ENCODE results near the gene B3GALT6. TPM values are rescaled to one million over a fixed set of nuclear protein-coding genes. Genes with fewer than 3 reads are reported as not detected.

B3GALT6 gene
- total and polyA plus RNA-seq, 2 experiments from 2014 or later: 6.5 to 52.5 TPM

DNA sequence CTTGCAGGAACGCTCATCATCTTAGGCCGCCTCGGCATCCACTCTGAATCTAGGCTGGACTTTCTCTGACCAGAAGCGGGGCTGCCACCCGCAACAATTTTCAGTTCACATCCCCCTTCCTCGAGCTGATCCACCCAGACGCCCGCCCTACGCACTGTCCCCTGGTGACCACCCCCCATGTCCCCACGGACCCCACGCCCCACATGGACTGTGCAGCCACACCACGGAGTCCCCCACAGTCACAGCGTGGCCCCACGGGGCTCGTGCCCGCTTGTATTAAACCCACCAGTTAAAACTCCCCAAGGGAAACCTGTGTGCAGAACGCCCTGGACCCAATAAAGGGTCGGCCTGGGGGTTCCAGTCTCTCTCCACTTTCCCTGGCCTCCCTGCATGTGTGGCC is 27.5 kb downstream of the B3GALT6 start:
- in situ Hi-C loops (cut with MboI): no loop called here
- peaks cover 82% of the 10 kb centered on the region for H3K79me2 ChIP-seq (ENCODE audit: insufficient read depth)
- H4K20me1 ChIP-seq (ENCODE audit: insufficient read depth): no peaks in the 10 kb centered on the region
- no peak overlapping the region for H2AFZ ChIP-seq
- TF ChIP-seq EZH2 (IDR thresholded peaks at IDR 0.05; ENCODE audit: insufficient read depth, poor library complexity, severe bottlenecking): no peak
- no peak for TF ChIP-seq EZH2phosphoT487 (IDR thresholded peaks at IDR 0.05; ENCODE audit: insufficient read depth, low read depth)
- H3K4me1 ChIP-seq (ENCODE audit: insufficient read depth): peaks cover 7% of the 10 kb centered on the region
- no peak overlapping the region for H3K4me3 ChIP-seq
- H3K9me2 ChIP-seq (ENCODE audit: insufficient read depth): no peaks in the 10 kb centered on the region
- 84 to 90% methylated on average over 10 to 18 of the region's 18 CpGs for WGBS, 2 experiments (ENCODE audit: low coverage in 1 of 2, low lambda C conversion rate in 2 of 2, missing lambda C conversion rate in 2 of 2)
- H3K27me3 ChIP-seq (replicated peaks; ENCODE audit: insufficient read depth): no peaks in the 10 kb centered on the region
- no peak overlapping the region for H3K4me2 ChIP-seq (ENCODE audit: unreplicated experiment)
- no peak for DNase-seq
- peaks cover 26% of the 10 kb centered on the region; the same call in 1 of the 2 replicates for H3K36me3 ChIP-seq (ENCODE audit: low read depth)
- H3F3A ChIP-seq (ENCODE audit: insufficient read depth): peaks cover 6% of the 10 kb centered on the region; the same call in 1 of the 2 replicates
- no peaks in the 10 kb centered on the region for H3K9me3 ChIP-seq (ENCODE audit: low read depth)
- H3K9ac ChIP-seq: no peak overlapping the region
- no peak overlapping the region for H3K27ac ChIP-seq

DNA sequence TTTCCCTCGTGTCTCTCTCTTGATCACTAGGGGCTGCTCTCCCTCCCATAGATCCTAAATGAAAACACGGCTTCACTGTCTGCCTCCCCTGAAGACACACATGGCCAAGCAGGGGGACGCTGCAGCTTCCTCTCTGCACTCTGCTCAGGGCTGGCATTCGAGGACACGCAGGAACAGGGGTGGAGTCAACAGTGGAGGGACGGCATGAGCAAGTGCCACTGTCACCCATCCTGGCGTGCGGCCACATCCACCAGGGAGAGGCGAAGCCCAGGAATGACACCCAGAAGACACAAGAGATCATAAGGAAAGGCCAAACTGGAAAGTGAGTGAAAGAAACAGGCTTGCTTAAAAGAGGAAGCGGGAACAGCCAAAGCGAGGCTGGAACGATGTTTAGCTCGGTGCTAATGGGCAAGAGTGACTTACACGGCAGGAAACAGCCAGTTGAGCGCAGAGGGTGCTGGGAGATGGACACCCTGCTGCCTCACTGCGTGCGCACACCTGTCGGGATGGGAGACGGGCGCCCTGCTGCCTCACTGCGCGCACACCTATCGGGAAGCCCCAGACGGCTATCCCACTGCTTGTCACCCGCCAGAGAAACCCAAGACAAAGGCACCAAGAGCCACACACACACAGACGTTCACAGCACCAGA is 28.0 kb downstream of the B3GALT6 start:
- H3K4me2 ChIP-seq (ENCODE audit: unreplicated experiment): no peak overlapping the region
- H3K4me1 ChIP-seq (ENCODE audit: insufficient read depth): peaks cover 10% of the 10 kb centered on the region
- no peak overlapping the region for H3K27ac ChIP-seq
- H3K4me3 ChIP-seq: no peak overlapping the region
- H2AFZ ChIP-seq: no peak overlapping the region
- in situ Hi-C loops (cut with MboI): no loop called here
- no peaks in the 10 kb centered on the region for H3K9me2 ChIP-seq (ENCODE audit: insufficient read depth)
- H3K36me3 ChIP-seq (ENCODE audit: low read depth): peaks cover 23% of the 10 kb centered on the region; the same call in 1 of the 2 replicates
- H3K9me3 ChIP-seq (ENCODE audit: low read depth): no peaks in the 10 kb centered on the region
- DNase-seq: no peak
- peaks cover 82% of the 10 kb centered on the region for H3K79me2 ChIP-seq (ENCODE audit: insufficient read depth)
- H3F3A ChIP-seq (ENCODE audit: insufficient read depth): peaks cover 8% of the 10 kb centered on the region
- no peak overlapping the region for H3K9ac ChIP-seq
- H3K27me3 ChIP-seq (replicated peaks; ENCODE audit: insufficient read depth): no peaks in the 10 kb centered on the region
- no peak for TF ChIP-seq EZH2phosphoT487 (IDR thresholded peaks at IDR 0.05; ENCODE audit: insufficient read depth, low read depth)
- TF ChIP-seq EZH2 (IDR thresholded peaks at IDR 0.05; ENCODE audit: insufficient read depth, poor library complexity, severe bottlenecking): no peak
- H4K20me1 ChIP-seq (ENCODE audit: insufficient read depth): no peaks in the 10 kb centered on the region
- WGBS, 2 experiments (ENCODE audit: low coverage in 1 of 2, low lambda C conversion rate in 2 of 2, missing lambda C conversion rate in 2 of 2): 90% methylated on average over 26 of the region's 26 CpGs

DNA sequence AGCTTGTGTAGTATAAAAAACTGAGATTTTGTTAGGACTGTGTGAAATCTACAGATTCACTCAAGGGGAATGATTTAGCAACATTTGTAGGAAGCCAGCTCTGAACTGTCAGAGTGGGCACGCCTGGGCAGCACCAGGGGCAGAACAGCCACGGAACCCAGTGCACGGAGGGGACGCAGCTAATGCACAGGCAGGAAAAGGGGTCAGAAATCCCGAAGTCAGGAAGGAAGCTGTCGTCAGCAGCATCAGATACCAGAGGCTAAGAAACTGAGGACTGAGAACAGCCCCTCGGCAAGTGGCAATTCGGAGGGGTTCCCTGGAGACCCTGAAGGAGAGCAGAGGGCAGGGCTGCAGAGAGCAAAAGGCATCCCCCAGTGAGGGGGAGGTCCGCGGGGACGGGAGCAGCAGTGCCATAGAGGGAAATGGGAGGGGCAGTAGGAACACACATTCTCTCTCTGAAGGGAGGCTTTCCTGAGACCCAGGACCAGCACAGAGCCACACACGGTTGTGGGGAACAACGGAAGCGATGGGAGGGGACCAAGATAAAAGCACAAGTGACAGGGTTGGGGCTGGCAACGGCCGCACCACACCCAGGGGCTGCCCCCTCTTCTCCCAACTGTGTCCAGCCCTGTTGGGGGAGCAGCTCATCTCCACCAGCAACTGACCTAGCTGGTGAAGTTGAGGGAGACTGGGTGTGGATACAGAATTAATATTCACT is 29.0 kb downstream of the B3GALT6 start:
- H3F3A ChIP-seq (ENCODE audit: insufficient read depth): peaks cover 16% of the 10 kb centered on the region
- H3K27ac ChIP-seq: no peak overlapping the region
- peaks cover 19% of the 10 kb centered on the region for H3K4me1 ChIP-seq (ENCODE audit: insufficient read depth)

DNA sequence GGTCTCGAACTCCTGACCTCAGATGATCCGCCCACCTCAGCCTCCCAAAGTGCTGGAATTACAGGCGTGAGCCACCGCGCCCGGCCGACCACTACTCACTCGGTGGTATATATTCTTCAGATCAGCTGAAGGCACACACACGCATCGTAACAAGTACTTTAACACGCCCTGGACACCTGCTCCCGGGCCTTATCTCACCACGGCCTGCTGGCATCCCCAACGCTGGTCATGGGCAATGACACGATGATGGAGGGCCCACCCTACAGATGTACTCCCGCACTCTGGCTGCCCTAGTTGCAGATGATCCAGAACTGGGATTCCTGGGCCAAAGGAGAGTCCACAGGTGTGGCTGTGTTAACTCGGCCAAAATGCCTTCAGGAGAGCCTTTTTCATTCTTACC is 30.0 kb downstream of the B3GALT6 start:
- H3K4me1 ChIP-seq (ENCODE audit: insufficient read depth): peaks cover 25% of the 10 kb centered on the region
- H3K9me2 ChIP-seq (ENCODE audit: insufficient read depth): no peaks in the 10 kb centered on the region
- no peak overlapping the region for H3K4me3 ChIP-seq
- H3K9me3 ChIP-seq (ENCODE audit: low read depth): no peaks in the 10 kb centered on the region
- H2AFZ ChIP-seq: no peak overlapping the region
- H3K79me2 ChIP-seq (ENCODE audit: insufficient read depth): peaks cover 87% of the 10 kb centered on the region
- in situ Hi-C loops (cut with MboI): no loop called here
- no peak overlapping the region for H3K27ac ChIP-seq
- H3F3A ChIP-seq (ENCODE audit: insufficient read depth): peaks cover 24% of the 10 kb centered on the region
- H4K20me1 ChIP-seq (ENCODE audit: insufficient read depth): no peaks in the 10 kb centered on the region
- no peak for DNase-seq
- H3K27me3 ChIP-seq (replicated peaks; ENCODE audit: insufficient read depth): no peaks in the 10 kb centered on the region
- no peak overlapping the region for H3K9ac ChIP-seq
- no peak for TF ChIP-seq EZH2 (IDR thresholded peaks at IDR 0.05; ENCODE audit: insufficient read depth, poor library complexity, severe bottlenecking)
- no peak for TF ChIP-seq EZH2phosphoT487 (IDR thresholded peaks at IDR 0.05; ENCODE audit: insufficient read depth, low read depth)
- 93 to 96% methylated on average over 15 to 17 of the region's 17 CpGs for WGBS, 2 experiments (ENCODE audit: low coverage in 1 of 2, low lambda C conversion rate in 2 of 2, missing lambda C conversion rate in 2 of 2)
- H3K4me2 ChIP-seq (ENCODE audit: unreplicated experiment): no peak overlapping the region
- H3K36me3 ChIP-seq (ENCODE audit: low read depth): peaks cover 28% of the 10 kb centered on the region; the same call in 1 of the 2 replicates

More for the DNA sequence above, 29.0 kb downstream of the B3GALT6 start:
- no peak overlapping the region for H3K9ac ChIP-seq
- H3K4me2 ChIP-seq (ENCODE audit: unreplicated experiment): no peak overlapping the region
- no peaks in the 10 kb centered on the region for H4K20me1 ChIP-seq (ENCODE audit: insufficient read depth)
- in situ Hi-C loops (cut with MboI): no loop called here
- WGBS, 2 experiments (ENCODE audit: low coverage in 1 of 2, low lambda C conversion rate in 2 of 2, missing lambda C conversion rate in 2 of 2): 88 to 89% methylated on average over 13 to 16 of the region's 16 CpGs
- no peak overlapping the region for H3K4me3 ChIP-seq
- peaks cover 28% of the 10 kb centered on the region; the same call in 1 of the 2 replicates for H3K36me3 ChIP-seq (ENCODE audit: low read depth)
- TF ChIP-seq EZH2phosphoT487 (IDR thresholded peaks at IDR 0.05; ENCODE audit: insufficient read depth, low read depth) (no peak), EZH2 (IDR thresholded peaks at IDR 0.05; ENCODE audit: insufficient read depth, poor library complexity, severe bottlenecking) (no peak)
- H3K9me3 ChIP-seq (ENCODE audit: low read depth): no peaks in the 10 kb centered on the region
- no peaks in the 10 kb centered on the region for H3K27me3 ChIP-seq (replicated peaks; ENCODE audit: insufficient read depth)
- H3K9me2 ChIP-seq (ENCODE audit: insufficient read depth): no peaks in the 10 kb centered on the region
- DNase-seq: no peak
- peaks cover 86% of the 10 kb centered on the region for H3K79me2 ChIP-seq (ENCODE audit: insufficient read depth)
- no peak overlapping the region for H2AFZ ChIP-seq
